ENCODE results near the gene PC. TPM values are rescaled to one million over a fixed set of nuclear protein-coding genes. Genes with fewer than 3 reads are reported as not detected.

Gene PC
- total and polyA plus RNA-seq, 9 of the 15 experiments (the other 6 are each of a cell fraction or from before 2014, with no cell fraction given) = 0.94 to 38.0 (median 8.7) TPM

DNA sequence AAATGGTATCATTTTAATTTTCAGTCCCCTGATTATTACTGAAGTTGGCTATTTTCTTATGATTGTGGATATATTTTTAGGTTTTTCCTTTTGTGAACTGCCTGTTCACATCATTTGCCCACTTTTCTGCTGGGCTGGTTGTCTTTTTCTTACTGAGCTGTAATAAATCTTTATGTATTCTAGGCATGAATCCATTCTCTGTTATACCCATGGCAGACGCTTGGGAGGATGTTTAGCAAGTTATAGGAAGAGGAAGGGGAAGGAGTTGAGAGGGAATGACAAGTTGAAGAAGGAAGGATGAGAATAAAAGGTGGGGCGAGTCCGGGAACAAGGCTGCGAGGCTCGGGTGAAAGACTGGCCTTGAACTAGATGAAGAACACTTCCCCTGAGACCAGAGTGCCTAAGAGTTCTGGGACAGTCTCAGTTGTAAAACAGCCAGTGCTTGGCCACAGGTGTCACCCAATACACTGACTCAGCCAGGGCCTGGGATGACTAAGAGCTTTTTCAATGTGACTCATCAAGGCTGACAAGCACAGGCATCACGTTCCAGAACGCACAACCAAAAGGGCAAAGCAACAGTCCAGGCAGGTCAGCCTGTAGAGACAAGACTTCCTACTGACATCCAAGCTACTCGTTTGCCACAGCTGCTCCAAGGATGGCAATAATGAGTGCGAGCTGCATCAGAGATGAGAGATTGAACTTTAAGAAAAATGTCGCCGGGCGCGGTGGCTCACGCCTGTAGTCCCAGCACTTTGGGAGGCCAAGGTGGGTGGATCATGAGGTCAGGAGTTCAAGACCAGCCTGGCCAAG is 66.1 kb downstream of the PC start (continued):
- TF ChIP-seq CBFA2T2 (conservative IDR thresholded peaks at IDR 0.05) = peak; percentile 60; the same call in 1 of the 2 replicates
- TF ChIP-seq SREBF2 (CRISPR knock-in tag; IDR thresholded peaks at IDR 0.05) = no peak
- peak; percentile 33 for TF ChIP-seq CCNT2 (IDR thresholded peaks at IDR 0.05; ENCODE audit: borderline replicate concordance, extremely low read depth, insufficient read length, low read depth, low read length)
- TF ChIP-seq PHF8 (IDR thresholded peaks at IDR 0.05; ENCODE audit: borderline replicate concordance, low read length) = no peak; the same call in 1 of the 2 replicates
- no peak for TF ChIP-seq ZSCAN32 (CRISPR knock-in tag; IDR thresholded peaks at IDR 0.05)
- no peak for TF ChIP-seq PHTF2 (CRISPR knock-in tag; IDR thresholded peaks at IDR 0.05)
- no peak for TF ChIP-seq ZNF232 (CRISPR knock-in tag; IDR thresholded peaks at IDR 0.05)
- TF ChIP-seq, protein P1, sequence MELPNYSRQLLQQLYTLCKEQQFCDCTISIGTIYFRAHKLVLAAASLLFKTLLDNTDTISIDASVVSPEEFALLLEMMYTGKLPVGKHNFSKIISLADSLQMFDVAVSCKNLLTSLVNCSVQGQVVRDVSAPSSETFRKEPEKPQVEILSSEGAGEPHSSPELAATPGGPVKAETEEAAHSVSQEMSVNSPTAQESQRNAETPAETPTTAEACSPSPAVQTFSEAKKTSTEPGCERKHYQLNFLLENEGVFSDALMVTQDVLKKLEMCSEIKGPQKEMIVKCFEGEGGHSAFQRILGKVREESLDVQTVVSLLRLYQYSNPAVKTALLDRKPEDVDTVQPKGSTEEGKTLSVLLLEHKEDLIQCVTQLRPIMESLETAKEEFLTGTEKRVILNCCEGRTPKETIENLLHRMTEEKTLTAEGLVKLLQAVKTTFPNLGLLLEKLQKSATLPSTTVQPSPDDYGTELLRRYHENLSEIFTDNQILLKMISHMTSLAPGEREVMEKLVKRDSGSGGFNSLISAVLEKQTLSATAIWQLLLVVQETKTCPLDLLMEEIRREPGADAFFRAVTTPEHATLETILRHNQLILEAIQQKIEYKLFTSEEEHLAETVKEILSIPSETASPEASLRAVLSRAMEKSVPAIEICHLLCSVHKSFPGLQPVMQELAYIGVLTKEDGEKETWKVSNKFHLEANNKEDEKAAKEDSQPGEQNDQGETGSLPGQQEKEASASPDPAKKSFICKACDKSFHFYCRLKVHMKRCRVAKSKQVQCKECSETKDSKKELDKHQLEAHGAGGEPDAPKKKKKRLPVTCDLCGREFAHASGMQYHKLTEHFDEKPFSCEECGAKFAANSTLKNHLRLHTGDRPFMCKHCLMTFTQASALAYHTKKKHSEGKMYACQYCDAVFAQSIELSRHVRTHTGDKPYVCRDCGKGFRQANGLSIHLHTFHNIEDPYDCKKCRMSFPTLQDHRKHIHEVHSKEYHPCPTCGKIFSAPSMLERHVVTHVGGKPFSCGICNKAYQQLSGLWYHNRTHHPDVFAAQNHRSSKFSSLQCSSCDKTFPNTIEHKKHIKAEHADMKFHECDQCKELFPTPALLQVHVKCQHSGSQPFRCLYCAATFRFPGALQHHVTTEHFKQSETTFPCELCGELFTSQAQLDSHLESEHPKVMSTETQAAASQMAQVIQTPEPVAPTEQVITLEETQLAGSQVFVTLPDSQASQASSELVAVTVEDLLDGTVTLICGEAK (IDR thresholded peaks at IDR 0.05) = 0 out of 2 replicates have a peak, but pooled peaks have one; percentile 12
- TF ChIP-seq, protein P1 (CRISPR knock-in tag; IDR thresholded peaks at IDR 0.05) = no peak
- no peak for TF ChIP-seq HNRNPH1 (optimal IDR thresholded peaks at IDR 0.05; ENCODE audit: low read depth, low read length)
- no peak for TF ChIP-seq ZFP1 (CRISPR knock-in tag; IDR thresholded peaks at IDR 0.05)
- no peak for TF ChIP-seq POLR3G (IDR thresholded peaks at IDR 0.05; ENCODE audit: extremely low read depth, insufficient read length, insufficient replicate concordance)
- no peak for TF ChIP-seq PRMT5 (CRISPR knock-in tag; IDR thresholded peaks at IDR 0.05)
- TF ChIP-seq BRF1 (IDR thresholded peaks at IDR 0.05; ENCODE audit: borderline replicate concordance, extremely low read depth, insufficient read length) = no peak
- TF ChIP-seq NR3C1 (CRISPR knock-in tag; IDR thresholded peaks at IDR 0.05) = no peak
- peak; percentile 49; the same call in 1 of the 2 replicates for TF ChIP-seq HNRNPL (IDR thresholded peaks at IDR 0.05; ENCODE audit: low read depth, low read length)
- TF ChIP-seq HMBOX1 (IDR thresholded peaks at IDR 0.05) = peak; percentile 57
